Sigmoid colon (tissue), 4 donors: ENCODE data around the gene COTL1.

Source experiments
- CTCF ChIP-seq, 4 experiments: fragments of 450-650 bp in 3 of 4; fragments of 200-600 bp in 1 of 4; IDR thresholded peaks; one replicate each; pipeline ENCODE4 v1.5.1; 2016 to 2019; ENCODE audit warnings: antibody characterized with exemption in 4 of 4, mild to moderate bottlenecking in 3 of 4, moderate library complexity in 2 of 4
- EP300 ChIP-seq, 4 donors: sonication (generic); formaldehyde crosslinking; IDR thresholded peaks; one replicate each; pipeline ENCODE4 v1.6.1; 2017; ENCODE audit warnings: antibody characterized with exemption in 4 of 4
- POLR2A ChIP-seq, 2 donors: fragments of 450-650 bp; IDR thresholded peaks; one replicate each; pipeline ENCODE4 v1.6.1; 2016; ENCODE audit warnings: antibody characterized with exemption in 2 of 2, mild to moderate bottlenecking in 2 of 2, moderate library complexity in 2 of 2
- POLR2AphosphoS5 ChIP-seq, 4 donors: sonication (generic); formaldehyde crosslinking; IDR thresholded peaks; one replicate each; pipeline ENCODE4 v1.6.1; 2017; ENCODE audit warnings: antibody characterized with exemption in 4 of 4

- TF ChIP-seq POLR2A (IDR thresholded peaks at IDR 0.05) = no peak
- no peak for TF ChIP-seq CTCF (IDR thresholded peaks at IDR 0.05)
- no peak for TF ChIP-seq EP300 (IDR thresholded peaks at IDR 0.05)
- no peak for TF ChIP-seq POLR2AphosphoS5 (IDR thresholded peaks at IDR 0.05)
Measured at GRCh38 chr16:84565669-84566495, 52.0 kb downstream of the COTL1 start.
